CD4-positive, alpha-beta T cell treated with Interleukin-10 for 1 hour (primary cell): Measurements from ENCODE around the gene PDK2.

ENCODE experiments used
- DNase-seq: peaks from one replicate; pipeline ENCODE4 v3.0.0-alpha.2; 2020

Gene PDK2

GRCh38 chr17:50102164-50102991 lies 7.2 kb downstream of the PDK2 start:
- DNase-seq, result no peak

- DNase-seq, result no peak
Measured at GRCh38 chr17:50103252-50103651, 8.1 kb downstream of the PDK2 start.

- no peak for DNase-seq
Measured at GRCh38 chr17:50103941-50104340, 8.8 kb downstream of the PDK2 start.

- DNase-seq, result no peak
Measured at GRCh38 chr17:50105811-50106210, 10.7 kb downstream of the PDK2 start.

- no peak for DNase-seq
Measured at GRCh38 chr17:50106393-50107131, 11.4 kb downstream of the PDK2 start.

- DNase-seq, result no peak
Measured at GRCh38 chr17:50107790-50108414, 12.8 kb downstream of the PDK2 start.

GRCh38 chr17:50108556-50108955 lies 13.4 kb downstream of the PDK2 start:
- no peak for DNase-seq

GRCh38 chr17:50109207-50109606 lies 14.1 kb downstream of the PDK2 start:
- DNase-seq, result no peak

GRCh38 chr17:50109785-50110184 lies 14.6 kb downstream of the PDK2 start:
- no peak for DNase-seq

GRCh38 chr17:50110591-50111349 lies 15.6 kb downstream of the PDK2 start:
- no peak for DNase-seq

GRCh38 chr17:50111673-50112655 lies 16.8 kb downstream of the PDK2 start:
- DNase-seq, result no peak

GRCh38 chr17:50112694-50113093 lies 17.5 kb downstream of the PDK2 start:
- DNase-seq, result no peak

GRCh38 chr17:50113624-50114320 lies 18.6 kb downstream of the PDK2 start:
- no peak for DNase-seq

- no peak for DNase-seq
Measured at GRCh38 chr17:50114401-50114800, 19.2 kb downstream of the PDK2 start.

GRCh38 chr17:50114849-50115357 lies 19.8 kb downstream of the PDK2 start:
- DNase-seq, result peak; percentile 64

GRCh38 chr17:50115756-50116155 lies 20.6 kb downstream of the PDK2 start:
- no peak for DNase-seq

GRCh38 chr17:50117202-50118051 lies 22.3 kb downstream of the PDK2 start:
- DNase-seq, result peak; percentile 69

GRCh38 chr17:50118076-50118827 lies 23.1 kb downstream of the PDK2 start:
- no peak for DNase-seq

- DNase-seq, result no peak
Measured at GRCh38 chr17:50118828-50119218, 23.7 kb downstream of the PDK2 start.
